Measurements from ENCODE around the gene ARHGEF2.

Gene ARHGEF2

DNA sequence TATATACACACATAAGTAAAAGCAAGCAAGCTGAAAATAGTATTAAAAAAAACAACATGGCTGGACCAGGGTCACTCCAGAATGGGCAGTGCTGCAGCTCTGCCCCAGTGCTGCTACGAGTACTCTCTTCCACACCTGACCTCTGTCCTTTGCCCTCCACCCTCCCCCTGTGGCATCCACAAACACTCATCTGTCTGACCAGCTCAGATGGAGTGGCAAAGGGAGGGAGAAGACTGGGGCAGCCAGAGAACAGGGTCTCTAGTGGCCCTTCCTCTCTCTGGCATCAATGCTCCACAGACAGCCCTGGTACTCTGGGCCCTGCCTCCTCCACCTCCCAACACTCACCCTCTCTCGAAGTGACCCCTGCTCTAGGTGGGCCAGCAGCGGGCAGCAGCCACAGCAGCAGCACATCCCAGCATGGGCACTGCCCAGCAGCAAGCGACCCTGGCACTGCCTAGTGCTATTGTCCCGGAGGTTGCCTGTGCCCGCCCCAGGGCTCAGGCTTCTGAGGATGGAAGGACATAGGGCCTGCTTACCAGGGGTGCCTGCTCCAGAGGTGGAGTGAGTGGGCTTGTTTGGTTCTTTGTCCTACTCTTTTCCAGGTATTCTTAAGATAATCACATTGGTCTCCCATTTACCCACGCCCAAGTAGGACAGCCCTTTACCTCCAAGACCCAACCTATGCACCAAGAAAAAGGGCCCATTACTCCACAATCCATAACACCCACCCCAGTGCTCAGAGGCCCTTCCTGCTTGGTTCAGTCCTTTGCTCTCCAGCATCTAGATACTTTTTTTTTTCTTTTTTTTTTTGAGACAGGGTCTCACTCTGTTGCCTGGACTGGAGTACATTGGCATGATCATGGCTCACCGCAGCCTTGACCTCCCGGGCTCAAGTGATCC is 6.2 kb downstream of the ARHGEF2 start:
- no peak for DNase-seq (ENCODE audit: low read depth)

DNA sequence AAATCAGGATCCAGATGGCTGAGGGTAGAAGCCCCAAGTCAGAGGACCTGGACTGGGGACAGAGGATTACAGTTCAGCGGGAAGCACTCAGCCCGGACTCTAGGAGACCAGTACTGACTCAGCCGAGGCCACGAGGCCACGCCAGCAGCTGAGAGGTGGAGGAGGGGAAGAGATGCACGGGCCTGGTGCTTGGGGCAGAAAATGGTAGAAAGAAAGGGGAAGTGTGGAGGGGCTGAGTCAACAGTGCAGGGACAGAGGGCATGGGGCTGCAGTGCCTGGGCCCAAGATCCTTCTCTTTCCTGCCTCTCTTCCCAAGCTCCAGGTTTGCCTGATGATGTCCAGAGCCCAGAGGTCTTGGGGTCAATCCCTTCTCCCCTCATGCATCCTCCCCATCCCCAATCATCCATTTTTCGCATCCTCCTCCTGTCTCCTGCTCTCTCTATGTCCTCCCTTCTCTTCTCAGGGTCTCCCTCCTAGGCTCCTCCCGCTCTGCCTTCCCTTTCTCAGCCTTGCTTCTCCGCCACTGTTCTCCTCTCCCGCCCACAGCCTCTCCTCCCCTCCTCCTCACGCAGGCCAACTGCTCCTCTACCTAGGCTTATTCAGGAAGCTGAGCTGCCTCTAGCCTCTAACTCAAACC is 7.7 kb downstream of the ARHGEF2 start:
- DNase-seq (ENCODE audit: low read depth), result no peak

DNA sequence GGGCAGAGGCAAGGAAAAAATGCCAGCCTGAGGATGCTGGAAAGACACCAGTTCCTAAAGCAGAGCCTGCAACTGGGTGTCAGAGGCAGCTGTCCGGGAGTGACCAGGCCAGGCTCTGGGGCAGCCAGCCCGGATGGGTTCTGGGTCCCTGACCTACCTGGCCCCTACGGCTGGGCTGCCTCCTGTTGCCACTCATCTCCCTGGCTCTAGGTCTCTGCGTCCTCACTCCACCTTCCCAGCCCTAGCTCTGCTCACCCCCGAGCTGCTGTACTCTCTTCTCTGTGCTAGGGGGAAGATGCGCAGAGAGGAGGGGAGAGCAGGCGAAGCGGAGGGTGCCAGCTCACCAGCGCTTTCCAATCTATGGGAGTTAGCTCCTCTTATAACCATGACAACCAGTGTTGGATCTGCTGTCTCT is 9.0 kb downstream of the ARHGEF2 start:
- no peak for DNase-seq (ENCODE audit: low read depth)

DNA sequence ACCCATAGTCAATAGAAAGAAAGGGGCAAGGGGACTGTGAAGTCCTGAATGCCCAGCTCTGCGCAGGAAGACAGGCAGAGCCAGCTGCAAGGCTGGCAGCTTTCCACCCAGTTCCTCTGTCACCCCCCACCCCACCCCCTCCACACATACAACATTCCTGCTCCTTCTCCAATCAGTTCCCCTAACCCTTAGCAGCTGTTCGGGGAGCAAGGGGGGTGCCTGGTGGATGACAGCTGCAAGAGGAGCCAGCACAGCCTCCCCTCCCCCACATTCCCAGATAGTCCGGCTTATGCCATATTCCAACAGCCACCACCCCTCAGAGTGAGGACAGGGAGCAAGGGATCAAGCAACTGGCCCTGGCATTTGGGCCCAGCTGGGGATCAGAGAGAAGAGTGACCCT is 9.7 kb downstream of the ARHGEF2 start:
- no peak for DNase-seq (ENCODE audit: low read depth)

DNA sequence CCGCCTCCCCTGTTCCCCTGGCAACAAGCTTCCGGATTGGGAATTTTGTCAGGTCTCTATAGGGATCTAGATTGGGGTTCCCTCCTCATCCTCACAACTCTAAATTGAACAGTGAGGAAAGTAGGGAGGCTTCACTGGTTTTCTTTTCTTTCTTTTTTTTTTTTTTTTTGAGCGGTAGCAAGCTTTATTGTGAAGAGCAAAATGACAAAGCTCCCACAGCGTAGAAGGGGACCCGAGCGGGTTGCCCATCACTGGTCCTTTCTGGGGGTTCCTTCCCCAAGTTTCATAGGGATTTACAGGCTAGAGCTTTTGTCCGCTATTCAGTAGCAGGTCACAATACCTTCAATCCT is 10.3 kb downstream of the ARHGEF2 start:
- DNase-seq (ENCODE audit: low read depth), result no peak

DNA sequence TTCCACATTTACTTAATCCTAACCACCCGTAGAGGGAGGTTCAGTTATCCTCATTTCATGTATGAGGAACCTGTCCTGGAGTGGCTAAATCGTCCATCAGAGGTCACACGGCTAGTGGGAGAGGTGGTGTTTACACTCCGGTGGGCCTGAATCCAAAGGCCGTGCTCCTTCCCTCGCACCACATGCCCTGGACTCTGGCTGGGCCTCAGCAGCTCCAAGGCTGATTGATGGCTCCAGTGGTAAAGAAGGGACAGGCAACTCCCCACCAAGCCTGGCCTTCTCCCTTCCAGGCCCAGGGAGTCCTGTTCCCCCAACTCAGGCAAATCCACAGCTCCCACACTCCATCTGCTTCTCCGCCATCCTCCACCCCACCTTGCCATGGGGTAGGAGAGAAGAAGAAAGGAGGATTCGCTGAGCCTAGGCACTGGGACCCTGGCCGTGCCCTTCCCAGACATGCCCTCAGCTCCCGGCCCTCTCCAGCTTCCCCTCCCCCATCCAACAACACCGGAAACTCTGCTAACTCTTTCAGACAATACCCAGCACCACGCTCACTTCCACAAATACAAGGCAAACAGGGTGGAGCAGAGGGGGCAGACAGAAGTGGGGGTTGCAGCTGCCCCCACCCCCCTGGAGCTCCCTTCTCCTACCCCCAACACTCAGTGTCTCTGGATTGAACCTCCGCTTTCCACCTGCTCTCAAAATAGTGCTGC is 10.9 kb downstream of the ARHGEF2 start:
- DNase-seq (ENCODE audit: low read depth), result no peak

DNA sequence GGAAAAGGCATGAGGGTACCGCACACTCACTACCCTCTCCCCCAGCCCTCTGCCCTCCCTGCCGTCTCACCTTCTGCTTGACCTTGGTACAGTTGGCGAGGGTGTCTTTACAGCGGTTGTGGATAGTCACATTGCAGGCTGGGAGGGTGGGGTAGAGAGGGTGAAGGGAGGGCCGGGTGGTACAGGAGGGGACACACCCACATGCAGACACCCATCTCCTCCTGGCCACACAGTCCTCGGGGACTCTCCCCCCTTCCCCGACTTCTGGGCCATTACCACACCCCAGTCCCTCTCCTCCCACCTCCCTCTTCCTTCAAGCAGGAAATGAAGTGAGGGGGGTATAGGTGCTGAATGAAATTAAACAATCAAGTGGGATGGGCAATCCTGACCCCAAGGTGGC is 11.6 kb downstream of the ARHGEF2 start:
- DNase-seq (ENCODE audit: low read depth), result no peak

DNA sequence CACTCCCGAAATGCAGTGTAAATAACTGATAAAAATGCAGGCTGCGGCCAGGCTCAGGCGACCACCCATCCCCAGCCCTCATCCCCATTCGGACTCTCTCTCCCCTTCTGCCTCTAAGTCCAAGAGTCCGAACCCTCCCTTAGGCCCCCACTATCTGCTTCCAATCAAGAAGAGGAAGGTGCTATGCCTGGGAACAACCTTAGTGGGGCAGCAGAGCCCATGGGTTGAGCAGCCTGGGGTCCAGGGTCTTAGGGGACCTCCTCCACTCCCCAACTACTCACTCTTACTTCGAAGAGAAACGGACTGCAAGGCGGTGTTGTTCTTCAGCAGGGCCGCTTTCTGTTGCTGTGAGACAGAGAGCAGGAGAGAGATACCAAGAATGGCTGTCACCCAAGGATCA is 12.2 kb downstream of the ARHGEF2 start:
- DNase-seq (ENCODE audit: low read depth), result no peak

DNA sequence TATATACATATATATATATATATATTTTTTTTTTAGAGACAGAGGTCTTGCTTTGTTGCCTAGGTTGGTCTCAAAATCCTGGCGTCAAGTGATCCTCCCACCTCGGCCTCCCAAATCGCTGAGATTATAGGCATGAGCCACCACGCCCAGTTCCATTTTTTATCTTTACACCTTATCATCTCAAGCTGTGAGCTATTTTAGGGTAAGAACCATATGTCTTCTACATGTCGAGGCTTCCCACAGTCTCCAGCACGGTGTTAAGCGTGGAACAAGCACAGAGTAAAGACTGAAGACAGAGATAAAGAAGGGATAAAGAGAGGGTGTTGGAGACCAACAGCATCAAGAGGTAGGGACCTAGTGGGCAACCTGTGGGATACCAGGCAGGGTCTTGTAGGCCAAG is 14.2 kb downstream of the ARHGEF2 start:
- DNase-seq (ENCODE audit: low read depth), result no peak

DNA sequence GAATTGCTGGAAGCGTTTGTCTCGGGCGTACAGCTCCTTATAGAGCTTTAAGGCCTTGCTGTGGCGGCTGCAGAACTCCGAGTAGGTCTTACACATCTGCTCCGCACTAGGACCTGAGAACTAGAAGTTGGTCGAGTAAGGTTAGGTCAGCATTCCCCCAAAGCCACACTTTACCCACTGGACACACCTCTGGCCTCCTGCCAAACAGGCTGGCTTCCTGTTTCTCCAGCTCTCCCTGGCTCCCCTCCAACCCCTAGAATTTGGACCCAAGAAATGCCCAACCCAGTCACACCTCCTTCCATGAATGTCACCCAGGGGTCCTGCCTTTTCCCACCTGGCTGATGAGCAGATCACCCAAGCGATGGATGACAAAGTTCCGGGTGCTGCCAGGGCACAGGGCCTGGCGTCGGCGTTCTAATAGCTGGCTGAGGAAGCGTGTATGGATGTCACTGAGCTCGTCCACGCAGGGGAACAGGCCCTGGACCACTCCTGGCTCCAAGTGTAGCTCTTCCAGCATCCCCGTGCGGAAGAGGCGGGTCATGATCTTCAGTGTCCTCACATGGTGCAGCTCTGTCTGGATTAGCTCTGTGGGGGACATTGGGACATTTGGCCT is 15.6 kb downstream of the ARHGEF2 start:
- DNase-seq (ENCODE audit: low read depth), result no peak

DNA sequence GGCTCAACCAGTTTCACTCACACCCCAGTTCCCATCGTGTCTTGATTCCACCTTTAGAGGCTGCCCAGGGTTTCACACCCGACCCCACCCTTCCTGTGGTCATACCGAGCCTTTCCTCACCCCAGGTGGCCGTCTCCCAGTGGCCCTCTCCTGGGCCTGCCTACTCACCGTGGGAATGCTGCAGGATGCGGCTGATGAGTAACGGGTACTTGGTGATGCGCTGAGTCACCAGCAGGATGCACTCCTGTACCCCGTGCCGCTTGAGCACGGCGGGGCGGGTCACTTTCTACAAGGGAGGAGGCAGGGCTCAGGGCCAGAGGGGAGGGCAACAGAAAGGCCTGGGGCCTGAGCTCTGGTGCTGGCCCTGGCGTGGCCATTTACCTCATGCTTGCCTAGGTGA is 16.4 kb downstream of the ARHGEF2 start:
- DNase-seq (ENCODE audit: low read depth), result peak; percentile 84

DNA sequence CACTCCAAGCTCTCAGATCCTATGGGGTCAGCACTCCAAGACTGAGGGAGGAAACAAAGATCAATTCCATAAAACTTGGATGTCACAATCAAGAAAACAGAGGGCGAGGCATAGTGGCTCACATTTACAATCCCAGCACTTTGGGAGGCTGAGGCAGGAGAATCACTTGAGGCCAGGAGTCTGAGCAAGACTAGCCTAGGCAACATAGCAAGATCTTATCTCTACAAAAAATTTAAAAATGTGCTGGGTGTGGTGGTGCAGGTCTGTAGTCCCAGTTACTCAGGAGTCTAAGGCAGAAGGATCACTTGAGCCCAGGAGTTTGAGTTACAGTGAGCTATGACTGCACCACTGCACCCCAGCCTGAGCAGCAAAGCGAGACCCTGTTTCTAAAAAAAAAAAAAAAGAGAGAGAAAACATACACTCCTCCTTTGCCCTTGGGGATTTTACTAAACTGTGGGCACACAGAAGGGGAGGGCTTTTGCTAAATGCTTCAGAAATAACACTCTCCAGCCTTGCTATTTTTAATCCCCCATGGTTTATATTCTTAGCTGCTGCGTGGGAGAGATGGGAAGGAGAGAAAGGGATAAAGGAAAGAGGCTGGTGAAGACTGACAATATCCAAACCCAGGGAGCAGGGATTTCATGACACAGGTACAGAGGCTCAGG is 18.1 kb downstream of the ARHGEF2 start:
- no peak for DNase-seq (ENCODE audit: low read depth)

DNA sequence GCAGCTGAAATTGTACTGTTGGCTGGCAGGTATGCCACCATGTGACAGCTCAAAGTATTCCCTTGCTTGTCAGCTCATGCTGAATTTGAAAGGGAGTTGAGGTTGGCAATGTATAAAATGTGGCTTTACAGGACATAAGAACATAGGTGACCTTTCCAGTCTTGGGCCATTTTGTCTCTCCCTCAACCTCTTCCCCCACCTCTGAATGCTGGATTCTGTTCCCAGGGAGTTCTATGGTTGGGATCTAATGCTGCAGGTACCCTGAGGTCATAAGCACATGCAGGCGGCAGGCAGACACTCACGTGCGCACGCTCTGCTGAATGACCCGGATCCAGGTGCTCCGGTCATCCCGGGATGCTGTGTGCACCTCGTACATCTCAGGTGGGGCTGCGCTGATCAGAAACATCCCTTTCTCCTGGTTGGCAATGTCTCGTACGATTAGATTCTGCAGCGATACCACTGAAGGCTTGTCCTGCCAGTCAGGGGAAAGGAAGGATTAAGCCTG is 20.9 kb downstream of the ARHGEF2 start:
- no peak for DNase-seq (ENCODE audit: low read depth)

DNA sequence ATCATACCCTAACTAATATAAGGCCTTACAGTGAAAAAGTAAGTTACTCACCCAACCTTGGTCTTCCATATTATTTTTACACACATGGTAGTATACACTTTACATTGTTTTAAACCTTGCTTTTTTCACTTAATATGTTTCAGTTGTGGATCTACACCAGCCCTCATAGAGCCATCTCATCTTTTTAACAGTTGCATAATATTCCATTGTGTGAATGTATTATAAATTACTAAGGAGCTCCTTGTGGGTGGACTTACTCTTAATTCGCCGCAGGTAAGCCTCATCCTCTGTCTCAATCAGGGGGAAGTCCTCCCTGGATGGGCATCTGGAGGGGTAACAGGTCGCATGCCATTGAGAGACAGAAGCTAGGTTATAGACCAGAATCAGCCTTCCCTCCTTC is 23.7 kb downstream of the ARHGEF2 start:
- DNase-seq (ENCODE audit: low read depth), result no peak

DNA sequence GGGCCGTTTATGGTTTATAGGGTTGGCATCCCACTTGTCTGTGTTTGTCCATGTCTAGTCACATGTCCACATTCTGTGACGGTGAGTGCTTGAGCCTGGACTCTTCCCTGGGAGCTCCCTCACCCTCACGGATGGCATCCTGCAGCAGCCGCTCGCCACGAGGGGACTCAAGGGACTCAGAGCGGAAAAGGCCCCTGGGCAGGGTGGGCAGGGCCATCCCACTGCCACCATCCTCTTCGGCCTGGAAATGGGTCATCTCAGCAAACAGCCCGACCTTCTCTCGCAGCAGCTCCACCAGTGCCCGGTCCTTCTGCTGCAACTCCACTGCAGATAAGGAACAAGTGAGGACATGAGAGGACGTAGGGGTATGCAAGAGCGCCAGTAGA is 25.8 kb downstream of the ARHGEF2 start:
- DNase-seq (ENCODE audit: low read depth), result no peak

DNA sequence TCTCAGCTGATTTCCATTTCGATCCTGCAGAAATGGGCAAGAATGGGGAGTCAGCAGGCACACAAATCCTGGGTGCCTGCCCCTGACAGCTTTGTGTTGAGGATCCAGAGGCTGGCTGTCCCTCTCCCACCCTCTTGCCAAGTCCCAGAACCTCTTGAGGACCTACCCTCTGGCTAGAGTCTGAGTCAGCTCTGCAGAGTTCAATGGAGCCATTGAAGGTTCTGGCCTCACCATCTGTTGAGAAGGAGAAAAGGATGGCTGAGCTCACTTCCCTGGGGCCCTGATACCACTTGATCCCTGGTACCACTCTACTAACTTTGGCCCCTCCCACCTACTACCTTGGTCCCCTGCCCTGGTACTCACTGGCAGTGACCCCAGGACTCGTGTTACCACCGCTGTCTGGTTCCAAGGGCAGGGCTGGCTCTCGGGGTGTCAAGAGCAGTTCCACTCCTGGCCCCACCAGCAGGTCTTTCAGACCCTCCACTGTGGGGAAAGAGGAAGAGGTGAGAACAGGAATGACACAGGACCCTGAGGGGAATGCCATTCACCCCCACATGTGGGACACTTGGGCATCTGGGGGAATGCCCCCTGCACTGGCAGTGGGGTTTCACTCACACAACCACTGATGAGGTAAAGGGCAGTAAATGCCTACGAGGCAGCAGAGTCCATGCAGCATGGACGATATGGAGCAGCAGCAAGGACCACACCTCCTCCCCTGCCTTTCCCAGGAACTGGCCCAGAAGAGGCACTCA is 26.4 kb downstream of the ARHGEF2 start:
- no peak for DNase-seq (ENCODE audit: low read depth)

DNA sequence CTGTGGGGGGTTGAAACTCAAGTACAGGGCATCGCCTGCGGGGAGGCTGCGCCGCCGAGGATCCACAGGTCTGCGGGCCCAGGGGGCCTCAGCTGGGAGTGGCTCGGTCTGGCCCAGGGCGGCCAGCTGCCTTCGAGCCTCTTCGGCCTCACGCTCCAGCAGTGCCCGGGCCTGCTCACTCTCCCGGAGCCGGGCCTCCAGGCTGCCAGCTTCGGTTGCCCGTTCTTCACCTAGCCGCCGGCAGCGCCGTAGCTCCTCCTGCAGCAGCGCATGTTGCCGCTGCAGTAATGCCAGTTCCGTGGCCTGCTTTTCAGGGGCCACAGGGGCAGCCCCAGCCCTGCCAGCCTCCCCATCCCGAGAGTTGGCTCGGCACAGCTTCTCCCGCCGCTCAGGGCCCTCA is 27.5 kb downstream of the ARHGEF2 start:
- no peak for DNase-seq (ENCODE audit: low read depth)

DNA sequence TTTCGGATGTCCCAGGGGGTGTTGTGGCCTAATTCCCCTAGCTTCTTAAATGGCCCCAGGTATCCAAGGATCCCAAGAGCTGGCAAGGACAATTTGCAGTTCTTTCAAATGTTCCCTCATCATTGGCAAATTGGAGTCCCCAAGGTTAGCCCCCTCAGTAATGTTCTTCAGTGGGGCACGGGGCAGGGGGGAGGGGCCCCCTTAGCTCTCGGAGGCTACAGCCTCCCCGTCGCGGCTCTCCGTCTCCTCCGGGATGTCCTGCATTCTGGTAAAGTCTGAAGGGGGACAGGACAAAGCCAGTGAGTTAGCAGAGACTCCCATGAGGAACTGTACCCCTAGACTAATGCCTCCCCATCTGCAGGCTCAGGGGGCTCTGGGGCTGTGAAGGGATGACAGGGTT is 30.6 kb downstream of the ARHGEF2 start:
- DNase-seq (ENCODE audit: low read depth), result no peak

DNA sequence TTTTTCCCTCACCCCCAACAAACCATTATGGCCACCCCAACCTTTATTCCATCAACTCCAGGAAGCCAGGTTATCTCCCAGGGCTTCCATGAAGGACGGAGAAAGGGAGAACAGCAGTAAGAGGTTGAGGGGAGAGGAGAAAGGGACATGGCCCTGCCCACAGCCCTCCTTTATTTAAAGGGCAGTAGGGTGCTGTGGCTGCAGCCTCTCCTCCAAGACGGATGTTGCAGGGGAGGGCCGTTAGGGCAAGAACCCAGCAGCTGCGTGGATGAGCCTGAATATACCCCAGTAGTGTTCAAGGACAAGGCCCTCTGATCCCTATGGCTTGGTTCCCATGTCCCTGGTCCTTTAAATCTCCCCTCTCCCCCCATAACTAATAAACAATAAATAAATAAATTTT is 31.1 kb downstream of the ARHGEF2 start:
- no peak for DNase-seq (ENCODE audit: low read depth)

DNA sequence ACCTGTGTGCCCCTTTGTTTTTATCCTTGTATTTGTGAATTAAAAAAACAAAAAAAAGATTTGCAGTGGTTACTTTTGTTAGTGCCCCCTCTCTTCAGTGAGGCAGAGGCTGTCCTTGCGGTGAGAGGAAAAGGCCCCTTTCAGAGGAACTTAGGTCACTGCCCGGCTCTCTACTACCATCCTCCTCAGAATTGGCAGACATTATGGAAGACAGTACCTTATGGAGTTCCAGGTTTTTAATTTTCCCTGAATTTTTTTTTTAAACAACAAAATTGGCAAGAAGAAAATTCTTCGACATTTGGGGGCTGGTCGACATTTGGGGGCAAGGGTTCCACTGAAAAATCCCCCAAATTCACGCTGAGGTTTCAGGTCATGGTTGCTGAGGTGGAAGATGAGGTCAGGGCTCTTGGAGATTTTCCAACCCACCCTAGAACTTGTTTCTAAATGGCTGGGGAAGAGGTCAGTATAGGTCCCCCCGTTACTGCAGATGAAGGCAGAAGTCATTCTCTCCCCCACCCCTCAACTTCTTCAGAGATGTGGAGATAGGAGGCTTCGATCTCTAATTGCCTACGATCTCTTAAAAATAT is 31.6 kb downstream of the ARHGEF2 start:
- no peak for DNase-seq (ENCODE audit: low read depth)

DNA sequence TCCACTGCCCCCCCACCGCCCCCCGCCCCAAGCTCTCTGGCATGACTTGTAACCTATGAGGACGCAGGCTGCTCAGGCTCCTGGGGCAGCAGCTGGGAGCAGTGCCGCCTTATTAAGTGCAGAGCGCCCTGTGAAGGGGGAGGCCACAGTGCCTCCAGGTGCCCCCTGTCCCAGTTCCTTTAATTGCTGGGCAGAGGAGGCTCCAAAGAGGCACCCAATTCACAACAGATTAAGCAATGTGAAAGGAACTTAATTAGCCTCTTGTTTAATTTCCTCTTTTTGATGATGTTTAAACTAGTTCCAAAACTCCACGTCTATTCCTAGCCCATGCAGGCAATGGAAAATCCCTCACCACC is 33.9 kb downstream of the ARHGEF2 start:
- DNase-seq (ENCODE audit: low read depth), result no peak

Measured in non-pigmented ciliary epithelial cell (primary cell).